IPS-18a (cell line): ENCODE data around the gene SKIC8.
"Not testable (repeated sequence)": the region's sequence is repeated elsewhere in the genome, so short reads cannot be mapped to it uniquely, and the experiment has no call there.

Experiments
- H3K27ac ChIP-seq: one replicate; pipeline ENCODE4 v1.5.1; 2013; ENCODE audit warnings: low read length
- H3K27me3 ChIP-seq: one replicate; pipeline ENCODE4 v1.6.1; 2013; ENCODE audit warnings: mild to moderate bottlenecking, low read length; ENCODE audit not compliant: control insufficient read depth, insufficient read depth
- H3K36me3 ChIP-seq: one replicate; pipeline ENCODE4 v1.6.1; 2013; ENCODE audit warnings: low read depth, low read length; ENCODE audit not compliant: control insufficient read depth
- H3K4me1 ChIP-seq: one replicate; pipeline ENCODE4 v1.6.1; 2013; ENCODE audit warnings: low read depth, low read length; ENCODE audit not compliant: control insufficient read depth
- H3K4me3 ChIP-seq: one replicate; pipeline ENCODE4 v1.5.1; 2013; ENCODE audit warnings: low read length
- H3K9ac ChIP-seq: one replicate; pipeline ENCODE4 v1.6.1; 2013; ENCODE audit warnings: mild to moderate bottlenecking, low read length, moderate library complexity
- H3K9me3 ChIP-seq: one replicate; pipeline ENCODE4 v1.6.1; 2013; ENCODE audit warnings: low read depth, low read length; ENCODE audit not compliant: control insufficient read depth

SKIC8 gene

DNA sequence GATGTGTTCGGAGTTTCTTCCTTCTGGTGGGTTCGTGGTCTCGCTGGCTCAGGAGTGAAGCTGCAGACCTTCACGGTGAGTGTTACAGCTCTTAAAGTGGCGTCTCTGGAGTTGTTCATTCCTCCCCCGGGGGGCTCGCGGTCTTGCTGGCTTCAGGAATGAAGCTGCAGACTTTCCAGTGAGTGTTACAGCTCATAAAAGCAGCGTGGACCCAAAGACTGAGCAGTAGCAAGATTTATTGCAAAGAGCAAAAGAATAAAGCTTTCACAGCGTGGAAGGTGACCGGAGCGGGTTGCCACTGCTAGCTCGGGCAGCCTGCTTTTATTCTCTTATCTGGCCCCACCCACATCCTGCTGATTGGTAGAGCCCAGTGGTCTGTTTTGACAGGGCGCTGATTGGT, 54.0 kb downstream of the SKIC8 start:
- H3K4me1 ChIP-seq, H3K27ac ChIP-seq, H3K36me3 ChIP-seq, H3K4me3 ChIP-seq, H3K9ac ChIP-seq, H3K27me3 ChIP-seq, H3K9me3 ChIP-seq: not testable (repeated sequence)

DNA sequence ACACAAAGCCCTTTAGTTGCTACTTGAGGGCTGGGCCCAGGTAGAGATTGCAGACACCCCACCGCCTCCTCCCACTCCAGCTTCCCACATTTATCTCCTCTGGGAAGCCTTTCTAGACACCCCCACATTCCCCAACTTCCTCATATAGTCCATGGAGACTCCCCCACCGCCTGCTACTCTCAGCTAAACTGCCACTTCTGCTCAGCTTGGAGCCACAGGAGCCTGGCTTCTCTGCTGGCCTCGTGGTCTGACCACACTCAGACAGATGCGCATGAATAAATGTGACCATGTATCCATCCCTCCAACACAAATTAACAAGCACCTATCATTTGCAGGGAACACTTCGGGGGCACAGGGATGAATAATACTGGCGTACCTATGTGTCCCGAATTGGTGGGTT, 54.5 kb downstream of the SKIC8 start:
- Histone ChIP-seq H3K4me3 (no peak overlapping the region), H3K9me3 (no peaks in the 10 kb centered on the region), H3K27me3 (no peaks in the 10 kb centered on the region), H3K9ac (no peak overlapping the region), H3K4me1 (no peaks in the 10 kb centered on the region), H3K36me3 (no peaks in the 10 kb centered on the region), H3K27ac (no peak overlapping the region)

DNA sequence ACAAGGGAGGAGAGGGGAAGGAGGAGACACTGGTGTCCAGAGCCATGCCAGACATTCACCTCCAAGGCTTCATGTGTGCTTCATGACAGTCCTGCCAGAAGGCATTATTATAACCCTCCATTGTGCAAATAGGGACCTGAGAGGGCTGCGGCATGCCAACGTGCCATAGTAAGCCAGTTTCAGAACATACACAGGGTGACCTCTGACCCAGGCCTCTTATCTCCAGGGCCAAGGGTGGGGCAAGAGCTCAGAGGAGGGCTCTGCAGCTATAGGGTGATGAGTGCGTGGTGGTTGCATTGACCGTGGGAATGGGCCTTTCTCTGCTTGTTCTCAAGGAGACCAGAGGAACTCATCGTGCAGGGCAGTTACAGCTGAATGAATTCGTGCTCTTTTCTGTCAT, 55.3 kb downstream of the SKIC8 start:
- H3K27me3 ChIP-seq = no peaks in the 10 kb centered on the region
- H3K9ac ChIP-seq = no peak overlapping the region
- H3K9me3 ChIP-seq = no peaks in the 10 kb centered on the region

DNA sequence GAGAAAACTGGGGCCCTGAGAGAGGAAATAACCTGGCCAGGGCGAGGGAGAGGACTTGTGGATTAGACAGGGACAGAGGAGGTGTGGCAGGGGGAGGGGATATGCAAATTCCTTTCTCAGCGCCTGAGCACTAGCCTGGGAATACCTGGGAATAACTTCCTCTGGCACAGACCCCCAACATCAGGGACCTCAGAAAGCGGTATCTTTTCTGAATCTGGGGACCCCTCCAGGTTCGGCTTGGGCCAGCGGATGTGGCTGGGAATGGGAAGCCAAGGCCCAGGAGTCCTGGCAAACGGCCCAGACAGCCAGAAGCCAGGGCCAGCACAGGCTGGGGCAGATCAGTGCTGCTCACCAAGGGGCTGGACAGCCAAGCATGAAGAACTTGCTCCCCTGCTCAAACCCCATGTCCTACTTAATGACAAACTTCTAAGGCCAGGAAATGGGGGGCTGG, 55.9 kb downstream of the SKIC8 start:
- H3K9ac ChIP-seq = no peak overlapping the region
- H3K4me3 ChIP-seq = no peak overlapping the region
- no peak overlapping the region for H3K27ac ChIP-seq
- no peaks in the 10 kb centered on the region for H3K36me3 ChIP-seq
- no peaks in the 10 kb centered on the region for H3K27me3 ChIP-seq
- no peaks in the 10 kb centered on the region for H3K4me1 ChIP-seq
- H3K9me3 ChIP-seq = no peaks in the 10 kb centered on the region

More for the DNA sequence above, 55.3 kb downstream of the SKIC8 start:
- Histone ChIP-seq H3K4me1 (no peaks in the 10 kb centered on the region), H3K36me3 (no peaks in the 10 kb centered on the region), H3K4me3 (no peak overlapping the region), H3K27ac (no peak overlapping the region)

DNA sequence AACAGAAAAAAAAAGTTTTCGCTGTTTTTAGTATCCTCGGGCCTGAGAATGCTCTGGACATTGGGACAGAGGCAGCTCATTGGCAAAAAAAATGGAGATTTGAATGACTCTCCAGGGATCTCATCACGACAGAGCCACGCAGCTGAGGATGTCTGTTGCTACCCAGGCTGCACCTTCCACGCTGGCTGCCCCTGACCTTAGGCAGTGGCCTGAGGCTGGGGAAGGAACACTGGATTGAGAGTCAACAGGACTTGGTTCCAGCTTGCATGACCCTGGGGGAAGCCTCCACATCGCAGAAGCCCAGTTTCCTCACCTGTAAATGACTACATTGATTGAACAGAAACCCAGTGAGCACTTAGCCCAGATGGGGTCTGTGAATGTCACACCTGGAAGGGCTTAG, 56.4 kb downstream of the SKIC8 start:
- H3K27ac ChIP-seq = no peak overlapping the region
- no peak overlapping the region for H3K4me3 ChIP-seq
- no peaks in the 10 kb centered on the region for H3K27me3 ChIP-seq
- H3K36me3 ChIP-seq = no peaks in the 10 kb centered on the region
- no peaks in the 10 kb centered on the region for H3K9me3 ChIP-seq
- H3K4me1 ChIP-seq = no peaks in the 10 kb centered on the region
- no peak overlapping the region for H3K9ac ChIP-seq

DNA sequence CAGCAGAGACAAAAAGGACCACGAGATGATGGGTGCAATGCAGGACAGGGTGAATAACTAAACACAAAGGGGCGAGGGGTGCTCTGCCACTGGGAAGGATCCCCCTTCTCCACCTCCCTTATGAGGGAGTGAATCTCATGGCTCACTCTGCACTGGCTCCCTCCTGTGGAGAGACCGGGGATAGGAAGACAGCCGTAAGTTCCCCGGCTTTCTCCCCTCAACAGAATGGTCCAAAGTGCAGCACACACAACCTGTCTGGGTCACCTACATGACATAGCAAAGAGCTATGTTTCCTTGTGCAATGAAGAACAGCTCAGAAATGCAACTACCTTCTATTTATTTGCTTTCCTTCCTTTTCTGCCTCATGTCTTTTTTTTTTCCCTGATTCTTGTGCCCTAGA, 57.3 kb downstream of the SKIC8 start:
- no peak overlapping the region for H3K27ac ChIP-seq
- H3K9me3 ChIP-seq = no peaks in the 10 kb centered on the region
- no peaks in the 10 kb centered on the region for H3K27me3 ChIP-seq
- H3K4me3 ChIP-seq = no peak overlapping the region
- H3K36me3 ChIP-seq = no peaks in the 10 kb centered on the region
- H3K4me1 ChIP-seq = no peaks in the 10 kb centered on the region
- no peak overlapping the region for H3K9ac ChIP-seq

DNA sequence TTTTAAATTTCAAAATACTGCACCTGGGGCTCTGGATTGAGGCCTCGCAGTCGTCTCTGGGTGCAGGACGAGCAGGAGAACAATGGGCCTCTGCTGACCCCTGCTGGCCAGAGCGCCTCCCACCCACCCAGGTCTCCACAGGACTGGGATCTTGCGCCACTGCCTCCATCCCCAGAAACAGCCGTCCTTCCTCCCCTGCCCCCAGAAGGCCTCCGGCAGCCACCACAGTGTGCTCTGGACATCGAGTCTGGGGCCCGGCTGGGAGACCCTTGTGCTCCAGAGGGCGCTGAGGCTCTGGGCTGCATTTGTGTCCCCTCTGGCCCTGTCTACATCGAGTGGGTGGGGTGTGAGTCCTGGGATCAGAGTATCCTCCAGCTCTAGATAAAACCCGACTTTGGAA, 58.4 kb downstream of the SKIC8 start:
- Histone ChIP-seq H3K4me1 (no peaks in the 10 kb centered on the region), H3K4me3 (no peak overlapping the region), H3K27ac (no peak overlapping the region), H3K27me3 (no peaks in the 10 kb centered on the region), H3K9ac (no peak overlapping the region), H3K36me3 (no peaks in the 10 kb centered on the region), H3K9me3 (no peaks in the 10 kb centered on the region)

DNA sequence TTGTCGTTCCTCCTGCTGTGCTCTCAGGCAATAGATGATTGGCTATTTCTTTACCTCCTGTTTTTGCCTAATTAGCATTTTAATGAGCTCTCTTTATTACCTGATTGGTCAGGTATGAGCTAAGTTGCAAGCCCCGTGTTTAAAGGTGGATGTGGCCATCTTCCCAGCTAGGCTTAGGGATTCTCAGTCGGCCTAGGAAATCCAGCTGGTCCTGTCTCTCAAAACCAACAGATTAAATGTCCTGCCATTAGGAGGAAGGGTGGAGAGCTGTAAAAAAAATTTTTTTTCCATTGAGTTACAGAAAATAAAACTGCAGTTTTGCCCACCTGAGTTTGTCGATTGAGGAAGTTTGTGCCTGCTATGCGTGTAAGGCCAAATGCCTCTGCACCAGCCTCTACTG, 59.6 kb downstream of the SKIC8 start:
- H3K36me3 ChIP-seq = no peaks in the 10 kb centered on the region
- peaks cover 8% of the 10 kb centered on the region for H3K4me1 ChIP-seq
- no peaks in the 10 kb centered on the region for H3K27me3 ChIP-seq
- no peaks in the 10 kb centered on the region for H3K9me3 ChIP-seq
- no peak overlapping the region for H3K9ac ChIP-seq
- H3K4me3 ChIP-seq = no peak overlapping the region
- no peak overlapping the region for H3K27ac ChIP-seq

DNA sequence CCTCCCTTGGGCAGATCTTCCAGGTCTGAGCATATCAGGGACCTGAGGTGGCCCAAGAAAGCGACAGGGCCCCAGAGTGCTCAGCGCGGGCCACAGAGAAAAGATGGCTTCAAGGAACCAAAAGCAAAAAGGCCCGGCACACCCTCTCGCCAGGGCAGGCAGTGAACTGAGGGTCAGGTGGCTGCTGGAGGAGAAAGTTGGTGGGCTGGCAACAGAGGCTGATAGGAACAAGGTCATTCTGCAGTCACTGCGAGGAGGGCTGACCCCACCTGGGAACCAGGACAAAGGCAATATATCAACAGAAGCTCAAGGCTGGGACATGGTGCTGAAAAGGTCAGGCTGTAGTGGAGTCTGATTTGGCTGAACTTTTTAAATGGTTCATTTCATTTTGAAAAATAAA, 62.3 kb downstream of the SKIC8 start:
- no peaks in the 10 kb centered on the region for H3K27me3 ChIP-seq
- H3K9ac ChIP-seq = no peak overlapping the region
- no peak overlapping the region for H3K27ac ChIP-seq
- H3K4me3 ChIP-seq = no peak overlapping the region
- H3K9me3 ChIP-seq = no peaks in the 10 kb centered on the region
- H3K4me1 ChIP-seq = peaks cover 11% of the 10 kb centered on the region
- H3K36me3 ChIP-seq = no peaks in the 10 kb centered on the region

DNA sequence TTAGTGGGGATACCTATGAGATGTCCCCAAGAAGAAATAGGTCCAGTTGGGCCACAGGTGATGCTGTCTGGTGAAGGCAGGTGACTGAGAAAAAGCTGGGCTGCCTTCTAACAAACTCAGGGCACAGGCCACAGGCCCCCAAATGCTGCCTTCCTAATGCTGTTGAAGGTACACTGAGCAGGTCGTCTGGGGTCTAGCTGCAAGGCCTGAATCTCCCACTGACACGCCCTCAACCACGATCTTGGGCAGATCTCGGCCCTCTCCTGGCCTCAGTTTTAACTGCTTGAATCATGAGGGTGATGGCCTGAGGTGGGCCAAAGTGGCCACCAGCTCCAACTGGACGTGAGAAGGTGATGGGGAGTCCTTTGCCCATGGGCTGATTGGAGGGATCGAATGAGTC, 62.9 kb downstream of the SKIC8 start:
- Histone ChIP-seq H3K4me1 (peaks cover 11% of the 10 kb centered on the region), H3K4me3 (no peak overlapping the region), H3K36me3 (no peaks in the 10 kb centered on the region)

DNA sequence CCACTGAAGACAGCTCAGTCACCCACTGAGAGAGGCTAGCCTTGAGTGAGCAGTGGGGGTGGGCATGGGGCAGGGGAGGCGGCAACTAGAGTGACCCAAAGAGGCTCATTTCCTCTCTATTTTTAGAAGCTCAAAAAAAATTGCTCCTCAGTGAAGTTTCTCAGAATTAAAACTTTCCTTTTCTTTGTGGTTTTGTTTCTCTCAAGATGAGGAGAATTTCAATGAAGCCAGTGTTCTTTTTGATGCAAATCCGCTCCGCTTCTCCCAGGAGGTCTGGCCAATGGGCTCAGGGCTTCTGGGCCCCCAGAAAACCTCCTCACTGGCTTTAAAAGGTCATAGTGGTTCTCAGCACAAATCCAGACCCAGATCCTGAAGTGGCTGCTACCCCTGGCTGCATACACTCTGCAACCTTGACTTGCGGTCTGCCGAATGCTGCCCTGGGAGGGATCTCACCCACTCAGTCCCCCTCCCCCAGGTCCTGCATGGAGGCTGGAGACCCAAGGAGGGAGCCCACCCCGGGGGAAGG, 64.8 kb downstream of the SKIC8 start, which contains the start of gene ACSBG1:
ACSBG1 (minus strand) TSS at position 51 of the 526 bp plus-strand sequence. CDS start 64 bp downstream, outside the sequence.
- Histone ChIP-seq H3K27me3 (no peaks in the 10 kb centered on the region), H3K27ac (no peak within 1 kb of the TSS), H3K4me3 (no peak within 1 kb of the TSS), H3K4me1 (peaks cover 11% of the 10 kb centered on the region), H3K9ac (no peak within 1 kb of the TSS), H3K36me3 (no peaks in the 10 kb centered on the region), H3K9me3 (no peaks in the 10 kb centered on the region)

More for the DNA sequence above, 62.9 kb downstream of the SKIC8 start:
- Histone ChIP-seq H3K27ac (no peak overlapping the region), H3K9me3 (no peaks in the 10 kb centered on the region), H3K9ac (no peak overlapping the region), H3K27me3 (no peaks in the 10 kb centered on the region)

DNA sequence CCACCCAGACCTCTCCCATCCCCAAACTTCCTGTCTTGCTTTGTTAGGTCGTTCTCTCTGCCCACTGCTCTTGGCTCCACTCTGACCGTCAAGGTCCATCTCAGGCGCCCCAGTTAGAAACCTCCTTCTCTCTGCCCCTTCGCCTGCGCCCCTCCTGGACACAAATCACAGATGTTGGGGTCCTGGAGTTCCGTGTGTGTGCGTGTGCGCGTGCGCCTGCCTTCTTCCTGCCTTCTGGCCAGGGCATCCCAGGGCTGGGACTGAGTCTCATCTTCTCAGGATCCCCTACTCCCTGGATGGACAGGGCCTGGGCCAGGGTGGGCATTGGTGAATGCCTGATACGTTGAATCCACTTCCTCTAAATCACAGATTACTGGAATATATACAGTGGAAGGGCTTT, 65.9 kb downstream of the SKIC8 start:
- H3K36me3 ChIP-seq = no peaks in the 10 kb centered on the region
- no peak overlapping the region for H3K9ac ChIP-seq
- no peaks in the 10 kb centered on the region for H3K27me3 ChIP-seq
- no peak overlapping the region for H3K27ac ChIP-seq
- H3K4me3 ChIP-seq = no peak overlapping the region
- H3K4me1 ChIP-seq = peaks cover 11% of the 10 kb centered on the region
- H3K9me3 ChIP-seq = no peaks in the 10 kb centered on the region
